ENCODE results near the gene ZNF747. TPM values are rescaled to one million over a fixed set of nuclear protein-coding genes. Genes with fewer than 3 reads are reported as not detected.
"Not testable (repeated sequence)": the region's sequence is repeated elsewhere in the genome, so short reads cannot be mapped to it uniquely, and the experiment has no call there.

The ZNF747 gene
- total RNA-seq, 1 experiment from 2014 or later = 9.8 TPM

DNA sequence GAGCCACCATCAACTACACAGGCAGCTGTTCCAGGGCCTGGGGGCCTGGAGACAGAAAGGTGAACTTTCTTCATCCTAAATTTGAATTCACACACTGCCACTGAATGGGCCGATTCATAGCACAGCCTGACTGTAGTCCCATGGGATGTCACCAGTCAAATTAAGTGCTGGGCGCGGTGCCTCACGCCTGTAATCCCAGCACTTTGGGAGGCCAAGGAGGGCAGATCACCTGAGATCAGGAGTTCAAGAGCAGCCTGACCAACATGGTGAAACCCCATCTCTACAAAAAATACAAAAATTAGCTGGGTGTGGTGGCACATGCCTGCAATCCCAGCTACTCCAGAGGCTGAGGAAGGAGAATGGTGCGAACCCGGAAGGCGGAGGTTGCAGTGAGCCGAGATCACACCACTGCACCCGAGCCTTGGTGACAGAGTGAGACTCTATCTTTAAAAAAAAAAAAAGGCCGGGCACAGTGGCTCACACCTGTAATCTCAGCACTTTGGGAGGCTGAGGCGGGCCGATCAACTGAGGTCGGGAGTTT is 5.4 kb upstream of the ZNF747 start:
- Histone ChIP-seq H3K4me2 (ENCODE audit: low read depth, low read length, poor library complexity, severe bottlenecking) (peak overlapping the region; percentile 68), H3K27ac (ENCODE audit: low read length) (peak overlapping the region; percentile 53), H3K79me2 (ENCODE audit: low read length) (peaks cover 13% of the 10 kb centered on the region), H3K4me1 (ENCODE audit: low read length) (peaks cover 43% of the 10 kb centered on the region), H3K4me3 (ENCODE audit: low read length) (peak overlapping the region; percentile 38; the same call in 1 of the 2 replicates), H3K9ac (ENCODE audit: low read length) (peak overlapping the region; percentile 51)
- not testable (repeated sequence) for H3K9me3 ChIP-seq (ENCODE audit: low read length); H4K20me1 ChIP-seq (ENCODE audit: insufficient read depth, low read depth, low read length); H3K9me2 ChIP-seq (replicated peaks; ENCODE audit: insufficient read depth, low read length); H3K36me3 ChIP-seq (ENCODE audit: insufficient read depth, low read length); H3K27me3 ChIP-seq (ENCODE audit: low read length); H2AFZ ChIP-seq (ENCODE audit: low read length)
- peak; percentile 84 for DNase-seq

DNA sequence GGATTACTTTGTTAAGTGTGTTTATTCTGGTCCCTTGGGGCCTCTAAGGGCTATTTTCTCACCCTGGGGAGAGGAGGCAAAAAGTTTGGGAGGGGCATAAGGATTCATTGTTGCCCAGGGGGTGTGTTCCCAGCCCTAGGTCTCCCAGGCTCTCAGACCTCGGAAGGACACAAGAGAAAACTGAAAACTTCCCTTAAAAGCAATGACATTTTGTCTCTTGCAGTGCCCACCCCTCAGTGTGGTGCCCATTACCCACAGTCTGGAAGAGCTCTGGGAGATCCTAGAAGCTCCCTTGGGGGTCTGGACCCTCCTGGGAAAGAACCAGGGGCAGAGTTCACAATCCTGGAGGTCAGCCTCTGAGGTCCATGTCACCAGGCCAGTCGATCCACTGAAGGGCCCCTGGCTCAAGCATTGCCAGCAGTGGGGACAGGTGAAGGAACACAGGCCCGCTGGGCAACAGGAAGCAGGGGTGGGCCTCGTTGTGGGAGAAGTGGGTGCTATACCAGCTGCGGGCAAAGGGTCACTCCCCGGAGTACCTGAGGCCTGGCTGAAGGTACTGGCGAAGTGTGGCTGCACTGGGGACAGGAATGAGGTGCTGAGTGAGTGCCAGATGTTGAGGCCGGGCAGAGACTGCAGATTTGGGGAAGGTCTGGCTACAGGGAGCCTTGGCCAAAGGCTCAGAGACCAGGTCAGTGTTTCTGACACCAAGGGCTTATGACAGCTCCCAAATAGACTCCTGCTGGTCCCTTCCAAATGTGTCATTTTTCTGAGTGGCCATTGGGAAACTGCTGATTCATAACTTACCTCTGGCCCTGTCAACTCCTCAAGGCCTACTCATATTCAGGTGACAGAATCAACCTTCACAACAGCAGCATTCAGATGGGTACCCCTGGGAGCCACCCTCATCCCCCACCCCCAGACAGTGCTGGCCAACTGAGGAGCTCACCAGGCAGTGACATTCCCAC is 4.6 kb upstream of the ZNF747 start:
- peak overlapping the region; percentile 68 for H3K4me2 ChIP-seq (ENCODE audit: low read depth, low read length, poor library complexity, severe bottlenecking)
- no peaks in the 10 kb centered on the region for H3K9me2 ChIP-seq (replicated peaks; ENCODE audit: insufficient read depth, low read length)
- H3K9me3 ChIP-seq (ENCODE audit: low read length) = no peaks in the 10 kb centered on the region
- DNase-seq = no peak
- peaks cover 45% of the 10 kb centered on the region for H3K4me1 ChIP-seq (ENCODE audit: low read length)
- peak overlapping the region; percentile 53 for H3K27ac ChIP-seq (ENCODE audit: low read length)
- peaks cover 20% of the 10 kb centered on the region for H3K79me2 ChIP-seq (ENCODE audit: low read length)
- no peak overlapping the region for H2AFZ ChIP-seq (ENCODE audit: low read length)
- no peaks in the 10 kb centered on the region for H4K20me1 ChIP-seq (ENCODE audit: insufficient read depth, low read depth, low read length)
- H3K9ac ChIP-seq (ENCODE audit: low read length) = peak overlapping the region; percentile 51
- H3K36me3 ChIP-seq (ENCODE audit: insufficient read depth, low read length) = no peaks in the 10 kb centered on the region
- no peaks in the 10 kb centered on the region for H3K27me3 ChIP-seq (ENCODE audit: low read length)
- H3K4me3 ChIP-seq (ENCODE audit: low read length) = peak overlapping the region; percentile 38; the same call in 1 of the 2 replicates

DNA sequence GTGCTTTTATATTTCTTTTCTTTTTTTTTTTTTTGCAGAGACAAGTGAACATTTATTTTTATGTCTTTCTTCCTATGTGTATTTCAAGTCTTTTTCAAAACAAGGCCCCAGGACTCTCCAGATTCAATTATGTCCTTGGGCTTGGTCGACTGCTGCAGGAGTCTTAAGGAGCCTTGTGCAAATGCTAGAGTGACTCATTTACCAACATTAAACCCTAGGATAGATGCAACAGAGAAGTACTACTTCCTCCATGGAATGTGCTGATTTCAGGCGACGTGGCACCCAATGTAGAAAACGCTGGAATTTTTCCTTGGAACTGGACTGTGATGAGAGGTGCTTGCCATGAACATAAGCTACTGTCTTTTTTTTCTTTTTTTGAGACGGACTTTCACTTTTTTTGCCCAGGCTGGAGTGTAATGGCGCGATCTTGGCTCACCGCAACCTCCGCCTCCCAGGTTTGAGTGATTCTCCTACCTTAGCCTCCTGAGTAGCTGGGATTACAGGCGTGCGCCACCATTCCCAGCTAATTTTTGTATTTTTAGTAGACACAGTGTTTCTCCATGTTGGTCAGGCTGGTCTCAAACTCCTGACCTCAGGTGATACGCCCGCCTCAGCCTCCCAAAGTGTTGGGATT is 1.9 kb upstream of the ZNF747 start:
- H3K9me3 ChIP-seq (ENCODE audit: low read length); H3K27me3 ChIP-seq (ENCODE audit: low read length); H4K20me1 ChIP-seq (ENCODE audit: insufficient read depth, low read depth, low read length); DNase-seq; H3K36me3 ChIP-seq (ENCODE audit: insufficient read depth, low read length); H3K9me2 ChIP-seq (replicated peaks; ENCODE audit: insufficient read depth, low read length); H2AFZ ChIP-seq (ENCODE audit: low read length): not testable (repeated sequence)
- Histone ChIP-seq H3K9ac (ENCODE audit: low read length) (peak overlapping the region; percentile 81), H3K4me3 (ENCODE audit: low read length) (peak overlapping the region; percentile 90), H3K4me1 (ENCODE audit: low read length) (peaks cover 53% of the 10 kb centered on the region), H3K4me2 (ENCODE audit: low read depth, low read length, poor library complexity, severe bottlenecking) (peak overlapping the region; percentile 93), H3K79me2 (ENCODE audit: low read length) (peaks cover 34% of the 10 kb centered on the region), H3K27ac (ENCODE audit: low read length) (peak overlapping the region; percentile 81; the same call in 1 of the 2 replicates)

DNA sequence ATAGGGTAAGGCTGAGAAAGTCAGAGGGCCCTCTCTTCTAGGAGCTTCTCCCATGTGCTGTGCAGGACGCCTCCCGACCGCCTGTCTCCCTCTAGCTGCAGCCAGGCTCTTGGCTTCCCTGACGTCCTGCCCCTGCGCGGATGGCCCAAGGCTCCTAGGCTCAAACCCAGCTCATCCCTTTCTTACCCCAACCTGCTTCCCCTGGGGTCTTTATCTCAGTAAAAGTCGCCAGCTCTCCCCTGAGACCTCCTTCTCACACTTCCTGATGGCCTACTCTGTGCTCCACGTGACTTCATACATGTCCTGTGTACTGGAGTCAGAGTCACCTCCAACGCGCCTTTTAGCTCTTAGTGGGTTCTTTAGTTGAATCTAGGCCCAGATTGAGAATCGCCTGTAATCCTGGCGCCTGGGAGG is 1.1 kb upstream of the ZNF747 start:
- no peaks in the 10 kb centered on the region for H3K36me3 ChIP-seq (ENCODE audit: insufficient read depth, low read length)
- peak; percentile 83 for DNase-seq
- H3K9me2 ChIP-seq (replicated peaks; ENCODE audit: insufficient read depth, low read length) = no peaks in the 10 kb centered on the region
- H4K20me1 ChIP-seq (ENCODE audit: insufficient read depth, low read depth, low read length) = no peaks in the 10 kb centered on the region
- peaks cover 53% of the 10 kb centered on the region for H3K4me1 ChIP-seq (ENCODE audit: low read length)
- peak overlapping the region; percentile 81 for H3K9ac ChIP-seq (ENCODE audit: low read length)
- H3K9me3 ChIP-seq (ENCODE audit: low read length) = no peaks in the 10 kb centered on the region
- peak overlapping the region; percentile 90 for H3K4me3 ChIP-seq (ENCODE audit: low read length)
- no peak overlapping the region for H2AFZ ChIP-seq (ENCODE audit: low read length)
- peak overlapping the region; percentile 81 for H3K27ac ChIP-seq (ENCODE audit: low read length)
- H3K79me2 ChIP-seq (ENCODE audit: low read length) = peaks cover 34% of the 10 kb centered on the region
- no peaks in the 10 kb centered on the region for H3K27me3 ChIP-seq (ENCODE audit: low read length)
- H3K4me2 ChIP-seq (ENCODE audit: low read depth, low read length, poor library complexity, severe bottlenecking) = peak overlapping the region; percentile 93

DNA sequence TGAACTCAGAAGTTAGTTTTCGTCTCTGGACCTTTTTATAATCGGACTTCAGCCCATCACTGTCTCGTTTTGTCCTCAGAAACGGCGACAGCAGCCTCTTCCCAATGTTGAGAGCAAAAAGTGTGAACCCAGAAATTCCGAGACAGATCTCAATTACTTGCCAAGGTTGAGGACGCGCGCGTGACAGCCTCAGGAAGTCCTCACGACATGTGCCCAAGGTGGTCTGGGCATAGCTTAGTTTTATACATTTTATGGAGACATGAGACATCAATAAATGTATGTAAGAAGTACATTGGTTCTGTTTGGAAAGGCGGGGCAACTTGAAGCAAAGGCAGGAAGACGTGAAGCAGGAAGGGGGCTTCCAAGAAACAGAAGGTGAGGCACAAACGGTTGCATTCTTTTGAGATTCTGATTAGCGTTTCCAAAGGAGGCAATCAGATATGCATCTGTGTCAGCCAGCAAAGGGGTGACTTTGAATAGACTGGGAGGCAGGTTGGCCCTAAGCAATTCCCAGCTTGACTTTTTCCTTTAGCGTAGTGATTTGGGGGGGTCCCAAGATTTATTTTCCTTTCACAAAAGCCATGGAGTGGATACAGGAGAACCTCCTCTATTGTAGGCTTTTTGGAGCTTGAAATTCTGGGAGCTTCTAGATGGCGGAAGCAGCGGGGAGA is 583 bp upstream of the ZNF747 start:
- H3K9me2 ChIP-seq (replicated peaks; ENCODE audit: insufficient read depth, low read length) = no peaks in the 10 kb centered on the region
- peak overlapping the region; percentile 17; the same call in 1 of the 2 replicates for H2AFZ ChIP-seq (ENCODE audit: low read length)
- H3K9ac ChIP-seq (ENCODE audit: low read length) = peak overlapping the region; percentile 81
- H3K36me3 ChIP-seq (ENCODE audit: insufficient read depth, low read length) = no peaks in the 10 kb centered on the region
- H3K27me3 ChIP-seq (ENCODE audit: low read length) = no peaks in the 10 kb centered on the region
- H3K4me3 ChIP-seq (ENCODE audit: low read length) = peak overlapping the region; percentile 90
- no peak for DNase-seq
- H3K4me1 ChIP-seq (ENCODE audit: low read length) = peaks cover 52% of the 10 kb centered on the region
- H4K20me1 ChIP-seq (ENCODE audit: insufficient read depth, low read depth, low read length) = no peaks in the 10 kb centered on the region
- no peaks in the 10 kb centered on the region for H3K9me3 ChIP-seq (ENCODE audit: low read length)
- H3K79me2 ChIP-seq (ENCODE audit: low read length) = peaks cover 34% of the 10 kb centered on the region
- H3K4me2 ChIP-seq (ENCODE audit: low read depth, low read length, poor library complexity, severe bottlenecking) = peak overlapping the region; percentile 93
- peak overlapping the region; percentile 81 for H3K27ac ChIP-seq (ENCODE audit: low read length)

DNA sequence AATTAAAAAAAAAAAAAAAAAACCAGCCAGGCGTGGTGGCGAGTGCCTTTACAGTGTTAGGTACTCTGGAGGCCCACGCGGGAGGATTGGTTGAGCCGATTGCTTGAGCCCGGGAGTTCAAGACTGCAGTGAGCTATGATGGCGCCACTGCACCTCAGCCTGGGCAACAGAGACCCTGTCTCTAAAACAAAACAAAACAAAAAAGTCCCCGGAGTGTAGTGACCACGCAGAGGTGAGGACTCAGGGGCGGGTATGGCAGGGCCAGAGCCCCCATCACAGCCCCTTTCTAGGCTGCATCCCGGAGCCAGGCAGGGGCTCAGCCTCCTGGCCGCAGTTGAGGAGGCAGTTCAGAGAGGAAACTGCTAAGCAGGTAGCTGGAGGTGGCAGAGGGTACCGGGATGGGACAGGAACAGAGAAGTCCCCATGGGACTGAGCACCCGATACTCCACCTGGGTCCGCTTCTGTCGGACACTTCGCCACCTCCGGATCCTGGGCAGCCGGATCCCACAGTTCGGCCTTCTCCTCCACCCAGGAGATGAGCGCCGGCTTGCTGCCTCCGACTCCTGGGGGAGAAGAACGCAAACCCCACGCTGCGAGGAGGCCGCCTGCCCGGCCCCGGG is 800 bp downstream of the ZNF747 start:
- DNase-seq = peak; percentile 76

DNA sequence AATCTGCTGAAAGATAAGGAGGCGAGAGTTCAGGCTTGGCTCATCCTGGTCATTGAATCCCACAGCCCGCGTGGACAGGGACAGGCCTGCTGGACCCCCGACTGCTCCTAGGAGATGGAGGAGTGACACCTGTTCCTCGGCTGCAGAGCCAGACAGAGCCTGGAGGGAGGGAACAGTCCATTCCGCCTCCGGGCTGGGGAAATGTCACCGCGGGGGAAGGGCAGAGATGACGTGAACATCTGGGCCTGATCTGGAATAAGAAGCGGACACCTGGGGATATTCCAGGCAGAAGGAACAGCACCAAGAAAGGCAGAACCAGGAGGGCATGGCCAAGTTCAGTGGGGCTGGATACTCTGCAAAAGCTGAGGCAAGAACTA is 1.5 kb downstream of the ZNF747 start:
- H3K27me3 ChIP-seq (ENCODE audit: low read length) = no peaks in the 10 kb centered on the region
- H3K79me2 ChIP-seq (ENCODE audit: low read length) = peaks cover 34% of the 10 kb centered on the region
- DNase-seq = no peak
- no peaks in the 10 kb centered on the region for H3K36me3 ChIP-seq (ENCODE audit: insufficient read depth, low read length)
- no peak overlapping the region for H3K27ac ChIP-seq (ENCODE audit: low read length)
- peak overlapping the region; percentile 90; the same call in 1 of the 2 replicates for H3K4me3 ChIP-seq (ENCODE audit: low read length)
- H3K4me1 ChIP-seq (ENCODE audit: low read length) = peaks cover 45% of the 10 kb centered on the region
- H2AFZ ChIP-seq (ENCODE audit: low read length) = no peak overlapping the region
- peak overlapping the region; percentile 93 for H3K4me2 ChIP-seq (ENCODE audit: low read depth, low read length, poor library complexity, severe bottlenecking)
- H4K20me1 ChIP-seq (ENCODE audit: insufficient read depth, low read depth, low read length) = no peaks in the 10 kb centered on the region
- H3K9ac ChIP-seq (ENCODE audit: low read length) = peak overlapping the region; percentile 81
- H3K9me3 ChIP-seq (ENCODE audit: low read length) = no peaks in the 10 kb centered on the region
- H3K9me2 ChIP-seq (replicated peaks; ENCODE audit: insufficient read depth, low read length) = no peaks in the 10 kb centered on the region

More for the DNA sequence above, 800 bp downstream of the ZNF747 start:
- H3K36me3 ChIP-seq (ENCODE audit: insufficient read depth, low read length) = no peaks in the 10 kb centered on the region
- peak overlapping the region; percentile 81 for H3K9ac ChIP-seq (ENCODE audit: low read length)
- H3K27ac ChIP-seq (ENCODE audit: low read length) = peak overlapping the region; percentile 81
- no peaks in the 10 kb centered on the region for H3K9me3 ChIP-seq (ENCODE audit: low read length)
- H3K27me3 ChIP-seq (ENCODE audit: low read length) = no peaks in the 10 kb centered on the region
- peak overlapping the region; percentile 93 for H3K4me2 ChIP-seq (ENCODE audit: low read depth, low read length, poor library complexity, severe bottlenecking)
- no peaks in the 10 kb centered on the region for H3K9me2 ChIP-seq (replicated peaks; ENCODE audit: insufficient read depth, low read length)
- peak overlapping the region; percentile 90 for H3K4me3 ChIP-seq (ENCODE audit: low read length)
- H3K4me1 ChIP-seq (ENCODE audit: low read length) = peaks cover 45% of the 10 kb centered on the region
- H3K79me2 ChIP-seq (ENCODE audit: low read length) = peaks cover 34% of the 10 kb centered on the region
- peak overlapping the region; percentile 17 for H2AFZ ChIP-seq (ENCODE audit: low read length)
- no peaks in the 10 kb centered on the region for H4K20me1 ChIP-seq (ENCODE audit: insufficient read depth, low read depth, low read length)
